ENCODE measurements around the gene IQCH. TPM values are rescaled to one million over a fixed set of nuclear protein-coding genes. Genes with fewer than 3 reads are reported as not detected.

The IQCH gene
- total RNA-seq, 1 experiment from 2014 or later = 2.4 TPM

DNA sequence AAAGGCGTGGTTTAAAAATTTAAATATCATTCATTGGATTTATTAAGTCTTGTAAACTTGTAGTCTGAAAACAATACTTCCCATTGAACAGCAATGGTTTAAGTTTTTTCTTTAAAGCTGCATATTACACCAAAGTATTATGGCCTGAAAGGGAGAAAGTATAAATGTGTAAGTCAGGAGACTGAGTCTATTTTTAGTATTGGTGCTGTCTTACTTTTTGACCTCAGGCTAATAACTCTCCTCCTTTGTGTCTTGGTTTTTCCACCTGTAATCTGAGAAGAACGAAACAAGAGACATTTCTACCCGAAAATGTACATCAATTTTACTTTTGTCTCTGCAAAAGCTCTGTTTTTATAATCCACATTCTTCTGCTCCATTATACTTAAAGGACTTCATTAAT, 273.9 kb downstream of the IQCH start:
- H3K27ac Mint-ChIP-seq (ENCODE audit: unreplicated experiment) = no peak overlapping the region
- BruUV-seq (replicated peaks) = no TSS peak
- no peak overlapping the region for H3K4me3 ChIP-seq (ENCODE audit: low read depth, low read length)
- H3K4me1 ChIP-seq = no peaks in the 10 kb centered on the region
- no peaks in the 10 kb centered on the region for H3K9me3 Mint-ChIP-seq (ENCODE audit: unreplicated experiment)
- TF ChIP-seq, protein P1, sequence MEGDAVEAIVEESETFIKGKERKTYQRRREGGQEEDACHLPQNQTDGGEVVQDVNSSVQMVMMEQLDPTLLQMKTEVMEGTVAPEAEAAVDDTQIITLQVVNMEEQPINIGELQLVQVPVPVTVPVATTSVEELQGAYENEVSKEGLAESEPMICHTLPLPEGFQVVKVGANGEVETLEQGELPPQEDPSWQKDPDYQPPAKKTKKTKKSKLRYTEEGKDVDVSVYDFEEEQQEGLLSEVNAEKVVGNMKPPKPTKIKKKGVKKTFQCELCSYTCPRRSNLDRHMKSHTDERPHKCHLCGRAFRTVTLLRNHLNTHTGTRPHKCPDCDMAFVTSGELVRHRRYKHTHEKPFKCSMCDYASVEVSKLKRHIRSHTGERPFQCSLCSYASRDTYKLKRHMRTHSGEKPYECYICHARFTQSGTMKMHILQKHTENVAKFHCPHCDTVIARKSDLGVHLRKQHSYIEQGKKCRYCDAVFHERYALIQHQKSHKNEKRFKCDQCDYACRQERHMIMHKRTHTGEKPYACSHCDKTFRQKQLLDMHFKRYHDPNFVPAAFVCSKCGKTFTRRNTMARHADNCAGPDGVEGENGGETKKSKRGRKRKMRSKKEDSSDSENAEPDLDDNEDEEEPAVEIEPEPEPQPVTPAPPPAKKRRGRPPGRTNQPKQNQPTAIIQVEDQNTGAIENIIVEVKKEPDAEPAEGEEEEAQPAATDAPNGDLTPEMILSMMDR (IDR thresholded peaks at IDR 0.05; ENCODE audit: insufficient read depth in 1 of 2, low read depth in 1 of 2, low read length in 1 of 2, severe bottlenecking in 1 of 2, unreplicated experiment in 1 of 2) = no peak
- no peak for DNase-seq
- H3K4me3 Mint-ChIP-seq (ENCODE audit: unreplicated experiment) = no peak overlapping the region
- ChIA-PET POLR2A (interaction anchor here (0.6 kb wide), 1 partner anchor 51 kb away, joined by 3 read pairs; no protein-coding TSS in a partner anchor), CTCF (no interaction called here)
- no peaks in the 10 kb centered on the region for H3K4me1 Mint-ChIP-seq (ENCODE audit: low read depth, unreplicated experiment)
- no peaks in the 10 kb centered on the region for H3K9me3 ChIP-seq
- no peaks in the 10 kb centered on the region for H3K36me3 ChIP-seq (ENCODE audit: control insufficient read depth, insufficient read depth, low read length)
- no peaks in the 10 kb centered on the region for H3K27me3 ChIP-seq (replicated peaks; ENCODE audit: control insufficient read depth, insufficient read depth, low read length)
- intact Hi-C loops (cut with micrococcal nuclease; ENCODE audit: unreplicated experiment) = no loop called here
- no peaks in the 10 kb centered on the region for H3K36me3 Mint-ChIP-seq (ENCODE audit: insufficient read depth, unreplicated experiment)
- H3K27me3 Mint-ChIP-seq (ENCODE audit: insufficient read depth, unreplicated experiment) = no peaks in the 10 kb centered on the region

DNA sequence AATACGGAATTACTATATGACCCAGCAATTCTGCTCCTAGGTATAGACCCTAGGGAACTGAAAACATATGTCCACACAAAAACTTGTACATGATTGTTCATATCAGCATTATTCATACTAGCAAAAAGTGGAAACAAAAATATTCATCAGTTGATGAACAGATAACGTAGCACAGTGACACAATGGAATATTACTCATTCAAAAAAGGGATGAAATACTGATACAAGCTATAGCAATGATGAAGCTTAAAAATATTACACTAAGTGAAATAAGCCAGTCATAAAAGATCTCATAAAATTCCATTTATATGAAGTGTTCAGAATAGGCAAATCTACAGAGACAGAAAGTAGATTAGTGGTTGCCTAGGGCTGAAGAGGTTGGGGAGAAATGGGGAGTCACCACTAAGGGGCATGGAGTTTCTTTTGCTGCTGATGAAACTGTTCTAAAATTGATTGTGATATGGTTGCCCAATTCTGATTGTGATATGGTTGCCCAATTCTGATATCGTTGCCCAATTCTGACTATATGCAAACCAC, 276.9 kb downstream of the IQCH start:
- Mint-ChIP-seq H3K27ac (ENCODE audit: unreplicated experiment) (no peak overlapping the region), H3K4me1 (ENCODE audit: low read depth, unreplicated experiment) (no peaks in the 10 kb centered on the region), H3K36me3 (ENCODE audit: insufficient read depth, unreplicated experiment) (no peaks in the 10 kb centered on the region), H3K9me3 (ENCODE audit: unreplicated experiment) (no peaks in the 10 kb centered on the region), H3K4me3 (ENCODE audit: unreplicated experiment) (no peak overlapping the region), H3K27me3 (ENCODE audit: insufficient read depth, unreplicated experiment) (no peaks in the 10 kb centered on the region)
- Histone ChIP-seq H3K36me3 (ENCODE audit: control insufficient read depth, insufficient read depth, low read length) (no peaks in the 10 kb centered on the region), H3K4me3 (ENCODE audit: low read depth, low read length) (no peak overlapping the region), H3K4me1 (no peaks in the 10 kb centered on the region), H3K9me3 (no peaks in the 10 kb centered on the region), H3K27me3 (replicated peaks; ENCODE audit: control insufficient read depth, insufficient read depth, low read length) (no peaks in the 10 kb centered on the region)
- BruUV-seq (replicated peaks) = no TSS peak
- POLR2A ChIA-PET = no interaction called here
- TF ChIP-seq, protein P1 (IDR thresholded peaks at IDR 0.05; ENCODE audit: insufficient read depth in 1 of 2, low read depth in 1 of 2, low read length in 1 of 2, severe bottlenecking in 1 of 2, unreplicated experiment in 1 of 2) = no peak
- intact Hi-C loops (cut with micrococcal nuclease; ENCODE audit: unreplicated experiment) = no loop called here
- CTCF ChIA-PET = interaction anchor here (0.7 kb wide), 1 partner anchor 588 kb away, joined by 9 read pairs; no protein-coding TSS in a partner anchor
- no peak for DNase-seq

DNA sequence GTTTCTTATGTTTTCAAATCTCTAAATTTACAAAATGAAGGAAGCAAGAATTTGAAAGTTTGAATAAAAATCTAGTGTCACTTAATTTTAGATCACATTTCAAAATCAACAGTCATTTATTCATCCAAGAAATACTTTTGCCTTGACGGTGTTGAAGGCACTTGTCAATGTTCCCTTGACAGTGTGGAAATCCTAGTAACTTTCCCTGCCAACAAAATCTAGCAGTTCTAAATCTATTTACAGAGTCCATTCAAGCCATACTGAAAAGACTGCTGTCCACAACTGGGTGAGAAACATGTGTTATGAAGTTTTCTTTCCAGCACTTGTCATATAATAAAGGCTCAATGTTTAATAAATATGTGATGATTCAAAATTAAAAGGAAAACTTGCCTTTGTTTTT, 279.3 kb downstream of the IQCH start:
- H3K9me3 ChIP-seq = no peaks in the 10 kb centered on the region
- H3K4me3 Mint-ChIP-seq (ENCODE audit: unreplicated experiment) = no peak overlapping the region
- ChIA-PET POLR2A (interaction anchor here (0.6 kb wide), 1 partner anchor 13 kb away, joined by 4 read pairs; the partner anchor contains the start of gene C15orf61), CTCF (no interaction called here)
- no peaks in the 10 kb centered on the region for H3K27me3 Mint-ChIP-seq (ENCODE audit: insufficient read depth, unreplicated experiment)
- H3K27me3 ChIP-seq (replicated peaks; ENCODE audit: control insufficient read depth, insufficient read depth, low read length) = no peaks in the 10 kb centered on the region
- H3K4me1 Mint-ChIP-seq (ENCODE audit: low read depth, unreplicated experiment) = peaks cover 4% of the 10 kb centered on the region
- no peak overlapping the region for H3K4me3 ChIP-seq (ENCODE audit: low read depth, low read length)
- no peak overlapping the region for H3K27ac Mint-ChIP-seq (ENCODE audit: unreplicated experiment)
- TF ChIP-seq, protein P1 (IDR thresholded peaks at IDR 0.05; ENCODE audit: insufficient read depth in 1 of 2, low read depth in 1 of 2, low read length in 1 of 2, severe bottlenecking in 1 of 2, unreplicated experiment in 1 of 2) = no peak
- intact Hi-C loops (cut with micrococcal nuclease; ENCODE audit: unreplicated experiment) = no loop called here
- H3K9me3 Mint-ChIP-seq (ENCODE audit: unreplicated experiment) = no peaks in the 10 kb centered on the region
- no peaks in the 10 kb centered on the region for H3K36me3 Mint-ChIP-seq (ENCODE audit: insufficient read depth, unreplicated experiment)
- no peaks in the 10 kb centered on the region for H3K4me1 ChIP-seq
- DNase-seq = no peak
- H3K36me3 ChIP-seq (ENCODE audit: control insufficient read depth, insufficient read depth, low read length) = no peaks in the 10 kb centered on the region
- no TSS peak for BruUV-seq (replicated peaks)
